GM21737 (cell line): ENCODE results near the gene CNTNAP2.

Source experiments
- ATAC-seq: cut with Tn5 transposase; IDR thresholded peaks from one replicate; pipeline ENCODE4 v1.9.1; 2021; ENCODE audit warnings: mild to moderate bottlenecking, moderate library complexity; ENCODE audit not compliant: unreplicated experiment

Gene CNTNAP2

DNA sequence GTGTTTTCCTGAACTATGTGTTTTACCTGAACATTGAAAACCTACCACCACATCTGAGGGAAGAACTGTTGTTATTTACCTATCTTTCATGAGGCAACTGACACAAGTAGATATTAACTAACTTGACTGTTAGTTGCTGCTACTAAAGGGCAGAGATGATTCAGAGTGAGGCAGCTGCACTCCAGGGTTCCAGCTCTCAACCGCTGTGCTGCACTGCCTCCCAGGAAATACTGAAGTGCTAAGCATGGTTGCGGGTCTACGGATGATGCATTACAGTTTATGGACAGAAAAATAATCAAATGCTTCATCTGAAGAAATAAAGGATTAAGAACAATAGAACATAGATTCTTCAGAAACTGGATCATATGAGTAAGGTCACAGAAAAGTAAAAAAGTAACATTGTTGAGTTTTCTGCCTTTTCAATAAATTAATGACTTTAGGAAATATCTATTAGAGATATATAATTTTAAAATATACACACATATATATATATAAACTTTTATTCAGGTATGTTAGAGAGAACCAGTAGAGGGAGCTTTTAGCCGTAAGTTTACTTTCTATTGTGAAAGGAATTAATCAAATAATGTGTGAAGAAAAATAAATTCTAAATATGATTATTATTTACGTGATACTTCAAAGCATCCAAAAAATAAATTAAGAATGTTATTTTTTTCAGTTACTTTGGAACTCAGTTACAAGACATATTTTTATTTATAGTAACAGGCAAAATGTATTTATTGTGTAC, 620.0 kb downstream of the CNTNAP2 start:
- ATAC-seq = no peak

DNA sequence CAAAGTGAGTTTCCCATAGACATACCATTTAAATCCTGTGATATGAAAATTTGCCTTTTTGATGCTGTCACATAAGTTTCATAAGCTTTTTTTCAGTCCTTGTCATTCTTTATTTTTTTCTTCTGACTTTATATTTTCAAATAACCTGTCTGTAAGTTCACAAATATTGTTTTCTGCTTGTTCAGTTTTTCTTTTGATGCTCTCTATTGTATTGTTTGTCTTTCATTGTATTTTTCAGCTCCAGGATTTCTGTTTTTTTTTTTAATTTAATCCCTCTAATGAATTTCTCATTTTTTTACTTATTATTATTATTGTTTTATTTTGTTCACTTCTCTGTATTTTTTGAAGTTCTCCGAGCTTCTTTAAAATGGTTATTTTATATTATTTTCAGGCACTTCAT, 623.4 kb downstream of the CNTNAP2 start:
- ATAC-seq = no peak

DNA sequence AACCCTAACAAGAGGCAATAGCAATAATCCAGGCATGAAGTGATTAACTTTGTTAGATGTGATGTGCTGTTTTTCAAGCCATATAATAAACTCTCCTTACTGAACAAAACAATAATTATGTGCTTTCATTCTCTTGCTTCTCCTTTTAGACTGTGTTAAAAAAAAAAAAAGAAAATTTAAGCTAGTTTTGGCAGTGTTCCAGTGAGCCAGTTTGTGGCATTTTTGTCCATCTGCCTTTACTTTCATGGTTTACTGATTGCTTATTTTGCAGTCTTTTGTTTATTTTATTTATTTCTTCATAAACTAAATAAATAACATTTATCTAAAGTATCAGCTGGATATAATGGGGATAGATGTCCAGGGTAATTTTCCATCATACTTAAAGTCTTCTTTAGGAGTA, 625.3 kb downstream of the CNTNAP2 start:
- ATAC-seq = no peak

DNA sequence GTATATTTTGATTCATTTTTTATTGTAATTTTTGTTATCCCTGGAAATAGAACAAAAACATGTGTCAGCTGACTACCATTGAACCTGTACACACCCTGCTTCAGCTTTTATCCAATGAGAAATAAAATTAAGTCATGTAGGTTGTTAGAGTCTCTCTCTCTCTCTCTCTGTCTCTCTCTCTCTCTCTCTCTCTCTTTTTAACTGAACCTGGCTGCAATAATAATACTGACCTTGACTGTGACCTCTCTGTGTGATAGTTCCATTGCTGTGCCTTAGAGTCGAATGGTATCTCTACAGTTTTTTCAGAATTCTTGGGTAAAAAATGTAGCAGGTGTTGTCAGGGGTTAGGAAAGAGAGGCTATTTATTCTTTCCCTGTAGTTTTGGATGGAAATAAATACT, 637.8 kb downstream of the CNTNAP2 start:
- no peak for ATAC-seq

DNA sequence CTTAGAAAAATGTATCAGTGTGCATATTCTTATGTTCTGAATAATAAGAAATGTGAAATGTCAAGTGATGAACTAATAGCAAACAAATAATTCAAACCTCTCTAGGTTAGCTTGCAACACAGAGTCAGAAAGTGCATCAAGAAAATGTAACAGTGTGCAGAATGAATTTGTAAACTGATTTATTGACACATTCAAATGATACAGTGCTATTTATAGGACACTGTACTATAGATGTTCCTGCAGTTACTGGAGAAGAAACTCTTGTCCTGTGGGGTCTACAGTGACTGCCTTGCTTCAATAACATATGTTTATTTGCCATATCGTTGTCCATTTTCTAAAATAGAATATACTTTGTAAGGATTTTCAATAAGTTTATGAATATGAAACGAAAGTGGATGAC, 639.0 kb downstream of the CNTNAP2 start:
- ATAC-seq = no peak

DNA sequence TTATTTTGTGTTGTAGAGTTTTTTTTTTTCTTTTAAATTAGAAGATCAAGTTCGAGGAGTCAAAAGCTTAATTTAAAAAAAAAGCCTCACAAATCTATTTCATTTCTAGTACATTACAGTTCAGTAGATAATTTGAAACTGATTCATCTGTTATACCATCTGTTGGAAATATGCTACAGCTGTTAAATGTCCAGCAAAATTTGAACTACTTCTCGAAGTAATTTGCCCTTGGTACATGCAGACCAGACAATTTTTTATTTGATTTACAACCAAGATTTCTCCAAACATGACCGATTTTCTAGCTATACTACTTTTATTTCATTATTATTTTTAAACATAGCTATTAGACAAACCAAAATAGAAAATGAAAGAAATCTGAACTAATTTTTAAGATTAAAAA, 647.9 kb downstream of the CNTNAP2 start:
- ATAC-seq = no peak

DNA sequence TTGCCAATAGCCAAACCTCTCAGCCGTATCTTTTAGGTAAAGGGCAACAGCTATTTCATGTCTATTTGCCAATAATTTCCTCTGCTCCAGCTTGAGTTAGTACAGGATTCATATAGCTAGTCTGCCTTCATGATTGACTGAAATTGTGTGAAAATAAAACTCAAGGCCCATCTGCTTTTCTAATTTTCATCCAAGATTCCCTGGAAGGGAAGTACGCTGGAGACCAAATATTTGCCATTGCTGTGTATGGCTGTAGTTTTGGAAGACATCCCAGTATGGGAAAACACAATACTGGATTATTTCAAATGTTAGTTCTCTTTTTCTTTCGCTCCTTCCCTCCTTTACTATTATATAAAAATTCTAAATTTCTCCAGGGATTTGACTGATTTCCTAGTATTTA, 652.4 kb downstream of the CNTNAP2 start:
- ATAC-seq = no peak

DNA sequence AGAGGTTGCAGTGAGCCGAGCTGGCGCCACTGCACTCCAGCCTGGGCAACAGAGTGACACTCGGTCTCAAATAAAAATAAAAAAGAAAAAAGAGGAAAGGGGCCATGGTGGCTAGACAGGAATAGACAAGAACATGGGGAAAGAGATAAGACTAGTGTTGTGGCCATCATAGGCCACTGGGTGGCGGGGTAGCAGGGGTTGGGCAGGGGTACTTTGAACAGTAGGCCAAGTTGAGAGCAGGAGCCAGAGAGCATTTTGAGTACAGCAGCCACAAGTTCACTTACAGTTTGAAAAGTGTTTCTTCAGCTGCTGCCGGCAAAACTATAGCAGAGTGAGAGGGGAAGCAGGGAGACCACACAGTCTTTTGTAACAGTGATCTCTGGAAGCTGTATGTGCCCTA, 656.0 kb downstream of the CNTNAP2 start:
- no peak for ATAC-seq

DNA sequence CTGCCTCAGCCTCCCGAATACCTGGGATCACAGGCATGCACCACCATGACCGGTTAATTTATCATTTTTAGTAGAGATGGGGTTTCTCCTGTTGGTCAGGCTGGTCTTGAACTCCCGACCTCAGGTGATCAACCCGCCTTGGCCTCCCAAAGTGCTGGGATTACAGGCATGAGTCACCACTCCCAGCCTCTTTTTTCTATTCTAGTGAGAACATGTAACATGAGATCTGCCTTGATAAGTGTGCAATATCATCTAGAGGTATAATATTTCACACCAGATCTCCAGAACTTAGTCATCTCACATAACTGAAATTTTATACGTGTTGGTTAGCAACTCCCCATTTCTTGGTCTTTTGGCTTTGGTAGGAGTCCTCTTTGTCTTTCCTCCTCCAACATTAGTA, 656.9 kb downstream of the CNTNAP2 start:
- no peak for ATAC-seq

DNA sequence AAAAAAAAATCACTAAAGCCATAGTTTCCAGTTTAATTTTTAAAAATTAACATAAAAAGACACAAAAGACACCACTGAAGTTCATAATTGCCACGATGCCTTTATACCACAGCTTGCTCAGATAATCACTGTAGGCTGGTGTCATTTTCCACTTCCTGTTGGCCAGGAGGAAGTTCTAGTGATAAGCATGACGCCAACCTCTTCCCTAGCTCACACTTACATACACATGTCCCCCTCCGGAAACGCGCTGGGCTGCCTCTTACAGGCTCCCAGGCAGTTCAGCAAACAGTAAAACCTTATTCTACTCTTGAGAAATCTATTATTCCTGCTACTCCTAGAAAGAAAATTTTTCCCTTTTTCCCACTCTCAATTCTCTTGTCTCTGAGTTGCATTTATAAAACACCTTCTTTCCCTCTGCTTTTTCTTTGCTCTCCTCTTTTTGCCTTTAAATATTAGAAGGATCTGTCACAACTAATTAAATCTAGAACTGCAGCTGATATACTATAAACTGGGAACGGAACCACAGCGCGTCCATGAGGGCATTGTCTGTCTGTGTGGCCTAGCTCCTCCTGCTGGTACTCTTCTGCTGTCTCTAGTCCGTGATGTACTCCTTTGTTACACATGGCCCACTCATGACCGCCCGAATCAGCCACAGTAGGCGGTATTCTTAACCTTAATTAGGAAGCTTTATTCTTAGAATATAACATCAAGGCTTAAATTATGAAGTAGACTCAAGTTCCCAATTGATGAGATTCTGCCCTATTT, 664.9 kb downstream of the CNTNAP2 start:
- no peak for ATAC-seq

DNA sequence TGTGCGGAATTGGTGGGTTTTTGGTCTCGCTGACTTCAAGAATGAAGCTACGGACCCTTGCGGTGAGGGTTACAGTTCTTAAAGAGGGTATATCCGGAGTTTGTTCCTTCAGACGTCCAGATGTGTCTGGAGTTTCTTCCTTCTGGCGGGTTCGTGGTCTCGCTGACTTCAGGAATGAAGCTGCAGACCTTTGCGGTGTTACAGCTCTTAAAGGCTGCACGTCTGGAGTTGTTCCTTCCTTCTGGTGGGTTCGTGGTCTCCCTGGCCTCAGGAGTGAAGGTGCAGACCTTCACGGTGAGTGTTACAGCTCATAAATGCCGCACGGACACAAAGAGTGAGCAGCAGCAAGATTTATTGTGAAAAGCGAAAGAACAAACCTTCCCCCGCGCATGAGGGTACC, 670.7 kb downstream of the CNTNAP2 start:
- no peak for ATAC-seq

DNA sequence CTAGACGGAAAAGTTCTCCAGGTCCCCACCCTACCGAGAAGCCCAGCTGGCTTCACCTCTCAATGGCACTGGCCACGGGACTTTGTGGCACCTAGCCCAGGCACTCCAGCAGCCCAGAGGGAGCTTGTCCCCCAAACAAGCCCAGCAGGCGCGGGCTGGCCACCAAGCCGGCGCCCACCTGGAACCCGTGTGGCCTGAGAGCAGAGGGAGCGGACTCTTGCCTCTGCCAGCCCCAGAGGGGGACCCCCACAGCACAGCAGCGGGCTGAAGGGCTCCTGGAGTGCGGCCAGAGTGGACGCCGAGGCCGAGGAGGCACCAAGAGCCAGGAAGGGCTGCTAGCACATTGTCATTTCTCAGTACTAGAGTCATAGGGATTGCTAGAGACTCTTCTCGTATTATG, 671.4 kb downstream of the CNTNAP2 start:
- ATAC-seq = no peak

DNA sequence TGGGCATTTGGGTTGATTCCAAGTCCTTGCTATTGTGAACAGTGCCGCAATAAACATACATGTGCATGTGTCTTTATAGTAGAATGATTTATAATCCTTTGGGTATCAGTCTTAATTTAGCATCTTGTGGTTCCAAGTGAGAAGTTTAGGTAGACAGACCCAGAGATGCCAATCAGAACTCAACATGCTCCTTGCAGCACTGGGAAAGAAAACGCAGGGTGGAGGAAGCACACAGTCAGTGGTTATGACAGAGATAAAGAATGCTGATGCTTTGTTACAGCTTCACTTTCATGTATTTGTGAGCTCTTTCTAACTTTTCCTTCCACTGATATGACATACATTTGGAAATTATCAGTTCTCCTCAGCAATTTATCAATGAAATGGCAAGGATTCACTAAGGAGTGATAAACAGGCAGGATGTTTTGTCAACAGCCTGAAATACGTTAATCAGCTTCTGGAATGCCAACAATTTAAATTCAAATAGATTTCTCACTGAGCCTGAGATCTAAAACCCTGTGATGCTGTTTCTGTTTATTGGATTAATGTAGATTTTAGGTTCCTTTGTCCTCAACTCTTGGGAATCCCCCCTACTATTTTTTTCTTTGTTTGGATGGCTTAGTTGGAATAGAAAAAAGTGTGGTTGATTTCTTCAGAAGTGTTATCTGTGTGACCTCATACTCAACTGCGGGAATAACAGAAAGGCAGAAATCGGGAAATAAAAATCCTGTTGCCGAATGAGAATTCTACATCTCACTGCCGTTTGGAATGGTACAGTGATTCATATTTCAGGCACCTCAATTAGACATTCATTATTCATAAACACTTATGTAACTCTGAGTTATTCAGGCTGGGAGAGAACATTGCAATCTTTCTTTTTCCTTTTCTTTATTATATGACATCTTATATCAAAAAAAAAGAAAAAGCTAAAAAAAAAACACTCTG, 675.0 kb downstream of the CNTNAP2 start:
- ATAC-seq = no peak

DNA sequence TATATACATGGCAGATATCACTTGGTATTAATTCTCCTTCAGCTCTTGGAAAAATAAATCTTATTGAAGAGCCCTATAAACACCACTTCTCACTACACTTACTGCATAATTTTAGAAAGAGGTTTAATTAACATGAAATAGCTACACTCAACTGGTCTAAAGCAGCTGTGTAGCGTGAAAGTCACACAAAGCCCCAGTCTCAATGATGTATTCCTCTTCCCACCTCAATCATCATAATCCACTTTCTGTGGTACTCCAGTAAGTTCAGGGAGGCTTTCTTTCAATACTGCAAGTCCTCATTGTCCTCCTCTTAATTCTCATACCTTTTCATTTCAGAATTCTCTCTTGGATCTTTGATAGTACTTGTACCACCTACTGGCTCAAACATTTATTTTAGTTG, 688.0 kb downstream of the CNTNAP2 start:
- no peak for ATAC-seq

DNA sequence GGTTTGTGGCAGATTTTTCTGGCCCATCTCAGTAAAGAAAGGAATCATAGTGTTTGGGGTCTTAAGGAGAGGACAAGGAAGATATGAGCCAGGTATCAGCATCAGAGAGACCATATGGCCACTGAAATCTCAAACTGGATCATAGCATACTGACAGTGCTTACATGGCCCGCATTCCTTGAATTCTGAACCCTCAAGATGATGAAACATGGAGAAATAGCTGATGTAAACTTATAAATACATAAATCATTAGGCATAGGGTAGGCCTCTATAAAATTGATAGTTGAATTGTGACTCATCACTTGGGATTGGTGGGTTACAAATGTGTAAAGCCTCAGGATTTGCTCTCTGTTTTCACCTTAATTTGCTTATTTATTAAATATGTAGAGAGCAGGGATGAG, 688.5 kb downstream of the CNTNAP2 start:
- no peak for ATAC-seq

DNA sequence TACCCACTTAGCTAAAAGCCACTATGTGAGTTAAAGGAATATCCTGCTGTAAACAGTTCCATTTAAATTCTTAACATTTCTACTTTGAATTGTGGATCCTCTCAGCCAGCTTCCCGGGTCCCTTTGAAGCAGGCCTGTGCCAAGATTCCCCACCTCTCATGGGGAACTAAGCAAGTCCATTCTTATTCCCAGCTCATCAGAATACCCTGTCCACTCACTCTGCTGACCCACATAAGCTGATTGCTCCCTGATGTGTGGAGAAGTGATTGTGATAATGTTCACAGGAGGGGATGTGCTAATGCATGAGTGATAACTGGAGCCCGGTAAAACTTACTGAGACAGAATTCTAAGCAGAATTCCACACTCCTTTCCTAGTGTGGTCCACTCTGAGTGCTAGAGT, 709.7 kb downstream of the CNTNAP2 start:
- no peak for ATAC-seq

DNA sequence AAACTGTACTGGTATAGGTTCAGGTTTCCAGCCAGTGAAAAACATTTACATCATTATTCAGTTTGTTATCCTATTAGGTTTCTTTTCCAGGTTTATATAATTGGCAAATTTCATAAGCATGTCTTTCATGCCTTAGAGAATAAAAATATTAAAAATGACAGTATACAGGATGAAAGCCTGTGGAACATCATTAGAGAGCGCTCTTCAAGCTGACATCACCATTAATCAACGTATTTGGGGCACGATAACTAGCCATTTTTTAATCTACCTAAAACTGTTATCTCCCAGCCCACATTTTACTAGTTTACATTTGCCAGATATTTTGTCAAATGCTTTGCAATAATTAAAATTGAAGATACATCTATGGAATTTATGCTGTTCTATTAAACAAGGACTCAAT, 714.1 kb downstream of the CNTNAP2 start:
- ATAC-seq = no peak

DNA sequence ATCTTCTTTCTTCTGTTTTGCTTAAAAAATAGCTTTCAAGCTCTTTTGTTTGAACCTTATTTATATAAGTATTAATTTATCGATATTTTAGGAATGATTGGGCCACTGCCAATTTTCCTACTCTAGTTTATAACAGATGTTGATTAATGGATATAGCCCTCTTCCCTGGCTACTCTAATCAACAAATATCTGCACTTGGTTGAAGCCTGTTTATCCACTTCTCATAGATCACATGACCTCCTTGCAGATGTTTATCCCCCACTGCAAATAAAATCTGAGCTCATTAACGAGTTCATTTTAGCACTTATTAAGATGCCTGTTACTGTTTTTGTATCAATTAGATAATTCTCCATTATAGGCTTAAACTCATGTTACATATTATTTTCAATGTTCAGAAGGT, 715.3 kb downstream of the CNTNAP2 start:
- ATAC-seq = no peak

DNA sequence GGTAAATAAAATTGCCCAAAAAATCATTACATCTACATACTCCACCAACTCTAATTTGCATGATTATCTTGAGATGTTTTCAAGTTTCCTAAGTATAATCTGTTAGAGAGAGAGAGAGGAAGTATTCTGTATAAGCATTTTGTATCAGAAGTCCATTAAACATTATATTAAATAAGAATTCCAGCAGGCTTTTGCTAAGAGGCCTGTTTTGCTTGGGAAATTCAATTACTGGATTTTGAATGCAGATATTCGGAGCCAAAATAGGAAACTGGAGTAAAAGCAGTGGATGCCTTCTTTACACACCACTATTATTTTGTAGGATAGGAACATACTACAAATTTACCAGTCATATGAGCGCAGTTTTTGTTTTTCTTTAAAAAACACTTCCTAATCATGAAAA, 727.8 kb downstream of the CNTNAP2 start:
- no peak for ATAC-seq

DNA sequence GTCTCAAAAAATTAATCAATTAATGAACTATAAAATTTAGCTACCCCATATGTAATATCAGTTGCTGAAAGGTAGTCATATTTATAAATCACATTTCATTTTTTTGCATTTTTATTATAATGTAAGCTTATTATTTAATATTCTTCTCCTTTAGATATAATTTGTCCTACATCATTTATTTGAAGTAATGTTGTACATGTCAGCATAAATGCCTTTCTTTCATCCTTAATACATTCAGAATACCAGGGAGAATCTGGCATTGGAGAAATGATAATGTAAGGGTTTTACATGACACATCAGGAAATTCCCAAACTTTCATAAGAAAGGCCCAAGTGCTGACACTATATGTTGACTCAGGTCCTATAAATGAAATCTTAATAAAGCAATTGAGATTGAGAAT, 742.1 kb downstream of the CNTNAP2 start:
- ATAC-seq = no peak

DNA sequence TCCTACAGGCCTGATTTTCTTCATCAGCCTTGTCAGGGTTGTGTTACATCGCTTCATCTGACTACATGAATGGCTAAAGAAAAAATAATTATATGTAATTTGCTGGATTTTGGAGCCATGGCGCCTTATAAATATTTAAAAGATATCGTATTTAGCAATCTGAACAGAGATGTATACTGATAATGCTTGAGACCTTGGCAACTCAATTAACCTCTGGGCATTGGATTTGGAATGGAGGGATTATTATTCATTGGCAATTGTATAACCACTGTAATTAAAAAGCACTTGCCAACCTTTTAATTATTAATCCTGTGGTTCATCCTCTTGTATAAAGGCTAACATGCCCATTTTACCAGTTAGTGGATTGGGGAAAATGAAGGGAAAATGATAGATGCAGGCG, 745.1 kb downstream of the CNTNAP2 start:
- ATAC-seq = no peak

DNA sequence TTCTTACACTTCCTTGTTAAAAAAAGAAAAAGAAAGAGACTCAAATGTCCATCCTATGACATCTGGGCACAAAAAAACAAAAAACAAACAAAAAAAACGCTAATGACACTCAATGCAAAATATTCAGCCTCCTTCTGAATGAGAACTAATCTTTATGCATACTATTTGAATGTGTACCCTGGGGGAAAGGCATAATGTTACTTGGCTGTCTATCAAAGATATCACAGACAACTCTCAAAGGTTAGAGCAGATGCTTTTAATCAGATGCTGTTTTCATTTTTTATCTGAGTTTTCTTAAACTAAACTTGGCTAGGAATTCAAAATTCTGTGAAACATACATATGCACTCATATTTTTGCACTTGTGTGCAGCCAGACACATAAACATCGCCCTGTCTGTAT, 745.8 kb downstream of the CNTNAP2 start:
- ATAC-seq = no peak
